IMR-90 (cell line): Measurements from ENCODE around the gene MPPED2. TPM values are rescaled to one million over a fixed set of nuclear protein-coding genes. Genes with fewer than 3 reads are reported as not detected.

Source experiments
- ATAC-seq: fragments of 200-7000 bp; cut with Tn5 transposase; 2 replicates; pipeline ENCODE4 v1.9.1; 2020; ENCODE audit warnings: low read depth, mild to moderate bottlenecking, moderate library complexity
- BruUV-seq: library from RNA; stranded (reverse); fragments of 400-500 nt; replicated peaks from 2 replicates; lab custom pipeline; 2021; lab: Mats Ljungman, UMichigan
- CTCF ChIA-PET: fragments of 300-600 bp; formaldehyde crosslinking; extraction: SDS; loops from one replicate; lab custom pipeline; 2021; ENCODE audit warnings: antibody characterized with exemption; lab: Yijun Ruan, JAX
- POLR2A ChIA-PET: fragments of 300-600 bp; sonication (Branson Sonifier 250); formaldehyde crosslinking; loops from one replicate; lab custom pipeline; 2022; ENCODE audit warnings: antibody characterized with exemption; ENCODE audit not compliant: unreplicated experiment; lab: Charles Lee
- DNase-seq: peaks from one replicate; pipeline ENCODE4 v3.0.0; 2013
- H2AFZ ChIP-seq: replicated peaks from 2 replicates; pipeline ENCODE3; 2013; ENCODE audit warnings: low read length, mild to moderate bottlenecking; ENCODE audit not compliant: poor library complexity
- H2AK5ac ChIP-seq: 2 replicates; pipeline ENCODE4 v1.6.1; 2013; ENCODE audit warnings: low read depth, low read length, inconsistent platforms
- H2AK9ac ChIP-seq: replicated peaks from 2 replicates; pipeline ENCODE3; 2013; ENCODE audit warnings: mild to moderate bottlenecking, low read depth, low read length, moderate library complexity; ENCODE audit not compliant: poor library complexity
- H2BK120ac ChIP-seq: 2 replicates; pipeline ENCODE4 v1.6.1; 2013; ENCODE audit warnings: low read depth, low read length, inconsistent platforms
- H2BK15ac ChIP-seq: 3 replicates; pipeline ENCODE4 v1.6.1; 2013; ENCODE audit warnings: low read depth, low read length, inconsistent platforms
- H2BK20ac ChIP-seq: 2 replicates; pipeline ENCODE4 v1.6.1; 2013; ENCODE audit warnings: low read depth, mild to moderate bottlenecking, inconsistent platforms, low read length, moderate library complexity
- H2BK5ac ChIP-seq: 2 replicates; pipeline ENCODE4 v1.6.1; 2013; ENCODE audit warnings: mild to moderate bottlenecking, low read depth, low read length, inconsistent platforms; ENCODE audit not compliant: poor library complexity, severe bottlenecking
- H3K14ac ChIP-seq: replicated peaks from 2 replicates; pipeline ENCODE4 v1.6.1; 2013; ENCODE audit warnings: low read depth, low read length, inconsistent platforms
- H3K18ac ChIP-seq: 2 replicates; pipeline ENCODE4 v1.6.1; 2013; ENCODE audit warnings: low read depth, low read length, control low read depth
- H3K23ac ChIP-seq: 2 replicates; pipeline ENCODE4 v1.6.1; 2013; ENCODE audit warnings: low read depth, low read length, inconsistent platforms
- H3K27ac ChIP-seq: 2 replicates; pipeline ENCODE4 v1.5.1; 2013; ENCODE audit warnings: mild to moderate bottlenecking, control low read depth, low read length; ENCODE audit not compliant: insufficient read depth
- H3K27me3 ChIP-seq: 2 replicates; pipeline ENCODE4 v1.6.1; 2013; ENCODE audit warnings: low read length; ENCODE audit not compliant: control insufficient read depth, insufficient read depth
- H3K36me3 ChIP-seq: 2 replicates; pipeline ENCODE4 v1.6.1; 2013; ENCODE audit warnings: low read length, mixed read lengths; ENCODE audit not compliant: control insufficient read depth, insufficient read depth
- H3K4ac ChIP-seq: 2 replicates; pipeline ENCODE4 v1.6.1; 2013; ENCODE audit warnings: low read depth, low read length, inconsistent platforms
- H3K4me1 ChIP-seq: 2 replicates; pipeline ENCODE4 v1.6.1; 2013; ENCODE audit warnings: low read length, mixed read lengths; ENCODE audit not compliant: control insufficient read depth, insufficient read depth
- H3K4me2 ChIP-seq: 2 replicates; pipeline ENCODE4 v1.6.1; 2013; ENCODE audit warnings: low read depth, mild to moderate bottlenecking, control low read depth, low read length, moderate library complexity
- H3K4me3 ChIP-seq: 2 replicates; pipeline ENCODE4 v1.5.1; 2013; ENCODE audit warnings: low read depth, mild to moderate bottlenecking, control low read depth, low read length, moderate library complexity; ENCODE audit not compliant: insufficient read depth
- H3K56ac ChIP-seq: 2 replicates; pipeline ENCODE4 v1.6.1; 2013; ENCODE audit warnings: low read length, inconsistent platforms; ENCODE audit not compliant: insufficient read depth; ENCODE audit errors: extremely low read depth
- H3K79me1 ChIP-seq, 2 experiments: 2 replicates each; pipeline ENCODE4 v1.6.1; 2013; ENCODE audit warnings: low read length in 2 of 2, inconsistent platforms in 1 of 2, low read depth in 1 of 2
- H3K9ac ChIP-seq: 2 replicates; pipeline ENCODE4 v1.6.1; 2013; ENCODE audit warnings: low read depth, low read length, control low read depth
- H3K9me1 ChIP-seq: 2 replicates; pipeline ENCODE4 v1.6.1; 2013; ENCODE audit warnings: low read length, inconsistent platforms; ENCODE audit not compliant: insufficient read depth
- H3K9me3 ChIP-seq: 2 replicates; pipeline ENCODE4 v1.6.1; 2013; ENCODE audit warnings: low read length; ENCODE audit not compliant: control insufficient read depth, insufficient read depth
- H4K20me1 ChIP-seq: 2 replicates; pipeline ENCODE4 v1.6.1; 2013; ENCODE audit warnings: low read length, inconsistent platforms; ENCODE audit not compliant: insufficient read depth
- H4K5ac ChIP-seq: 2 replicates; pipeline ENCODE4 v1.6.1; 2013; ENCODE audit warnings: mild to moderate bottlenecking, low read depth, low read length, control low read depth
- H4K8ac ChIP-seq, 2 experiments: 2 replicates each; pipeline ENCODE4 v1.6.1; 2013; ENCODE audit warnings: low read depth in 2 of 2, low read length in 2 of 2, control low read depth in 1 of 2, inconsistent platforms in 1 of 2
- H4K91ac ChIP-seq: 2 replicates; pipeline ENCODE4 v1.6.1; 2013; ENCODE audit warnings: low read depth, low read length, inconsistent platforms; ENCODE audit not compliant: insufficient read depth
- CHD1 ChIP-seq: IDR thresholded peaks from 2 replicates; pipeline ENCODE4 v1.6.1; 2012; ENCODE audit warnings: low read depth, low read length, improper control_type of control experiment
- NFE2L2 ChIP-seq: fragments of 150-350 bp; IDR thresholded peaks from 2 replicates; pipeline ENCODE4 v1.6.1; 2016; ENCODE audit warnings: low read depth, mild to moderate bottlenecking, low read length
- SMC3 ChIP-seq: fragments of 150-350 bp; IDR thresholded peaks from 2 replicates; pipeline ENCODE4 v1.6.1; 2016; ENCODE audit warnings: low read depth, mild to moderate bottlenecking, antibody characterized with exemption, low read length, moderate library complexity
- WGBS, 2 experiments: methylation state at CpG; one replicate each; pipeline versions ENCODE4 v1.1.5 to v1.1.7; 2013; ENCODE audit warnings: missing lambda C conversion rate in 2 of 2; ENCODE audit not compliant: insufficient read length in 1 of 2; ENCODE audit errors: extremely low coverage in 2 of 2; 5-methylcytosine and 5-hydroxymethylcytosine counted together
- dilution Hi-C: fragments of 300-500 bp; cut with HindIII; formaldehyde crosslinking; loops from one replicate; pipeline ENCODE4 v1.14.3; 2018; ENCODE audit warnings: low sequenced_read_pairs; ENCODE audit not compliant: unreplicated experiment
- in situ Hi-C: fragments of 300-500 bp; cut with MboI; formaldehyde crosslinking; loops from 3 replicates; pipeline ENCODE4 v1.14.3; 2019; ENCODE audit warnings: low sequenced_read_pairs, inconsistent platforms, mixed read lengths
- intact Hi-C: fragments of 100-400 bp; cut with micrococcal nuclease; formaldehyde crosslinking; loops from 2 replicates; pipeline ENCODE4 v1.10.0; 2022
- polyA plus RNA-seq, 3 experiments: library from polyadenylated mRNA; depleted of rRNA; stranded (reverse); fragments of >200 nt; gene quantifications; 2 replicates each; pipeline ENCODE4 v1.2.3, GENCODE V29; 2012; ENCODE audit warnings: low replicate concordance in 1 of 3
- total RNA-seq: library from RNA; depleted of rRNA; stranded (reverse); fragments of >200 nt; gene quantifications from 2 replicates; pipeline ENCODE4 v1.2.3, GENCODE V29; 2012

The MPPED2 gene
- total and polyA plus RNA-seq, 2 of the 4 experiments (the other 2 are of a cell fraction): 0.10 TPM; not detected in 1

DNA sequence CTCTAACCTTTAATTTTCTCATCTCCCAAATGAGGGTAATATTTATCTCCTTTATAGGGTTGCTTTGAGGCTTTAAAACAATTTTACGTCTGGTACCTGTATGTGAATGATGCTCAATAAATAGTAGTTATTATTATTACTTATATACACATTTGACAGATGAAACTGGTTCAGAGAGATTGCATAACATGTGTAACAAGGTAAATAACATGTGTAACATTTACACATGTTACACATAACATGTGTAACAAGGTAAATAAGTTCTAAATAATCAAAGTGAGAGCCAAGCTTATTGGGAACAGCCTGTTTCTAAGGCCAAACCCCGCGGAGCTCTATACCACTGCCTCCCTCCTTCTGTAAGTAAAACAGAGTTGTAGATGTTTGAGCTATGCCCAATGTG lies 100.9 kb downstream of the MPPED2 start:
- Histone ChIP-seq H3K4me1 (peaks cover 2% of the 10 kb centered on the region; the same call in 1 of the 2 replicates), H2AK5ac (no peak overlapping the region), H3K9ac (no peak overlapping the region), H2AFZ (no peak overlapping the region), H4K91ac (no peak overlapping the region), H2BK20ac (no peak overlapping the region), H4K20me1 (no peaks in the 10 kb centered on the region), H3K18ac (no peak overlapping the region), H3K27ac (no peak overlapping the region), H3K27me3 (no peaks in the 10 kb centered on the region), H2BK5ac (no peak overlapping the region), H3K4me3 (no peak overlapping the region), H3K14ac (no peak overlapping the region), H2BK120ac (no peak overlapping the region), H2BK15ac (no peak overlapping the region), H3K23ac (no peak overlapping the region), H4K5ac (no peak overlapping the region), H3K79me1 (no peaks in the 10 kb centered on the region), H3K4ac (no peak overlapping the region), H3K9me3 (no peaks in the 10 kb centered on the region), H4K8ac (no peak overlapping the region), H3K4me2 (no peak overlapping the region), H3K36me3 (no peaks in the 10 kb centered on the region), H3K9me1 (no peaks in the 10 kb centered on the region), H2AK9ac (no peak overlapping the region), H3K56ac (no peak overlapping the region)
- intact Hi-C loops: no loop called here
- no peak for TF ChIP-seq CHD1
- TF ChIP-seq SMC3: no peak
- no peak for TF ChIP-seq NFE2L2
- ATAC-seq: no peak
- POLR2A ChIA-PET: no interaction called here
- no CpG with 5 or more reads among the region's 3 CpGs for WGBS, 2 experiments
- dilution Hi-C loops: no loop called here
- no peak for DNase-seq
- in situ Hi-C loops: no loop called here
- no TSS peak for BruUV-seq
- CTCF ChIA-PET: no interaction called here
